ENCODE results near the gene C20orf204.

GRCh38 chr20:64006902-64007301 is 29.1 kb upstream of the C20orf204 start:
- TF ChIP-seq EZH2 (IDR thresholded peaks at IDR 0.05; ENCODE audit: borderline replicate concordance, low read depth, low read length, severe bottlenecking): no peak
- TF ChIP-seq CTCF (IDR thresholded peaks at IDR 0.05; ENCODE audit: extremely low read depth in 1 of 2, insufficient read depth in 1 of 2, low read depth in 1 of 2, low read length in 2 of 2): no peak
- TF ChIP-seq MAX (IDR thresholded peaks at IDR 0.05; ENCODE audit: insufficient read depth, insufficient read length): no peak
- no peak for TF ChIP-seq POLR2A (IDR thresholded peaks at IDR 0.05; ENCODE audit: low read depth, low read length)
- no peak for TF ChIP-seq POLR2AphosphoS5 (IDR thresholded peaks at IDR 0.05; ENCODE audit: insufficient read depth, low read depth, low read length)
- TF ChIP-seq JUN (IDR thresholded peaks at IDR 0.05; ENCODE audit: borderline replicate concordance, insufficient read depth, insufficient read length, low read depth): no peak

All from endothelial cell of umbilical vein (primary cell).